OCI-LY7 (cell line): Measurements from ENCODE around the gene ABHD15. TPM values are rescaled to one million over a fixed set of nuclear protein-coding genes. Genes with fewer than 3 reads are reported as not detected.

Source experiments
- BruUV-seq: library from RNA; stranded (reverse); fragments of 400-500 nt; replicated peaks from 2 replicates; lab custom pipeline; 2021; lab: Mats Ljungman, UMichigan
- CTCF ChIA-PET: fragments of 300-600 bp; sonication (Branson Sonifier 250); formaldehyde crosslinking; loops from one replicate; lab custom pipeline; 2022; ENCODE audit warnings: antibody characterized with exemption; ENCODE audit not compliant: unreplicated experiment; lab: Charles Lee
- POLR2A ChIA-PET: fragments of 300-600 bp; sonication (Branson Sonifier 250); formaldehyde crosslinking; loops from one replicate; lab custom pipeline; 2022; ENCODE audit warnings: antibody characterized with exemption; lab: Charles Lee
- DNase-seq: peaks from one replicate; pipeline ENCODE4 v3.0.0-alpha.2; 2015; ENCODE audit warnings: low spot score
- H2AFZ ChIP-seq: fragments of 200-600 bp; sonication (generic), shearing (Covaris generic); 2 replicates; pipeline ENCODE4 v1.6.1; 2014; ENCODE audit warnings: mild to moderate bottlenecking, antibody characterized with exemption, low read length, moderate library complexity
- H3K27ac ChIP-seq: fragments of 200-600 bp; sonication (generic); 2 replicates; pipeline ENCODE4 v1.5.1; 2014; ENCODE audit warnings: mixed run types, low read depth, mild to moderate bottlenecking, moderate library complexity, low read length, inconsistent platforms; ENCODE audit not compliant: poor library complexity, severe bottlenecking
- H3K36me3 ChIP-seq: fragments of 200-600 bp; sonication (generic); 2 replicates; pipeline ENCODE4 v1.6.1; 2014; ENCODE audit warnings: mild to moderate bottlenecking, antibody characterized with exemption, low read length, moderate library complexity, mixed read lengths; ENCODE audit not compliant: insufficient read depth
- H3K4me1 ChIP-seq: fragments of 200-600 bp; sonication (generic); 2 replicates; pipeline ENCODE4 v1.5.1; 2014; ENCODE audit warnings: mild to moderate bottlenecking, low read length; ENCODE audit not compliant: insufficient read depth, poor library complexity, severe bottlenecking
- H3K4me2 ChIP-seq: fragments of 200-600 bp; sonication (generic); 2 replicates; pipeline ENCODE4 v1.6.1; 2014; ENCODE audit warnings: mild to moderate bottlenecking, low read length
- H3K4me3 ChIP-seq: fragments of 200-600 bp; sonication (generic); 2 replicates; pipeline ENCODE4 v1.5.1; 2014; ENCODE audit warnings: mild to moderate bottlenecking, low read depth, low read length; ENCODE audit not compliant: poor library complexity, severe bottlenecking
- H3K79me2 ChIP-seq: fragments of 200-600 bp; sonication (generic); 2 replicates; pipeline ENCODE4 v1.6.1; 2016; ENCODE audit warnings: low read depth, mild to moderate bottlenecking, low read length, moderate library complexity, mixed read lengths; ENCODE audit not compliant: insufficient read depth
- H3K9me2 ChIP-seq: fragments of 200-600 bp; sonication (generic); 2 replicates; pipeline ENCODE4 v1.6.1; 2016; ENCODE audit warnings: mild to moderate bottlenecking, low read length, mixed read lengths; ENCODE audit not compliant: insufficient read depth
- H3K9me3 ChIP-seq: fragments of 200-600 bp; sonication (generic); 2 replicates; pipeline ENCODE4 v1.6.1; 2014; ENCODE audit warnings: mild to moderate bottlenecking, mixed run types, low read length, mixed read lengths
- H4K20me1 ChIP-seq: fragments of 200-600 bp; sonication (generic); 2 replicates; pipeline ENCODE4 v1.6.1; 2014; ENCODE audit warnings: mild to moderate bottlenecking, antibody characterized with exemption, low read length, moderate library complexity, mixed read lengths; ENCODE audit not compliant: insufficient read depth
- EZH2phosphoT487 ChIP-seq: fragments of 200-600 bp; sonication (generic); IDR thresholded peaks from 2 replicates; pipeline ENCODE4 v1.6.1; 2018; ENCODE audit warnings: low read depth, borderline replicate concordance, mild to moderate bottlenecking, mixed run types, antibody characterized with exemption, low read length, moderate library complexity, mixed read lengths
- intact Hi-C: fragments of 100-400 bp; cut with micrococcal nuclease; formaldehyde crosslinking; loops from one replicate; pipeline ENCODE4 v1.10.0; 2022; ENCODE audit not compliant: unreplicated experiment
- total RNA-seq, 2 experiments: library from RNA; depleted of rRNA in 1 of 2; stranded (reverse); fragments of >200 nt in 1 of 2; shearing (Covaris generic) in 1 of 2; gene quantifications; 2 replicates each; pipeline ENCODE4 v1.2.3, GENCODE V29; 2014 to 2022
- TF ChIP-seq, protein P1 (sequence below): fragments of 200-600 bp; sonication (generic); conservative IDR thresholded peaks from 2 replicates; pipeline ENCODE4 v1.5.1; 2014; ENCODE audit warnings: mild to moderate bottlenecking, antibody characterized with exemption, low read length, moderate library complexity, mixed read lengths

Gene ABHD15
- total RNA-seq, 2 experiments from 2014 or later: 8.5 to 15.3 TPM

DNA sequence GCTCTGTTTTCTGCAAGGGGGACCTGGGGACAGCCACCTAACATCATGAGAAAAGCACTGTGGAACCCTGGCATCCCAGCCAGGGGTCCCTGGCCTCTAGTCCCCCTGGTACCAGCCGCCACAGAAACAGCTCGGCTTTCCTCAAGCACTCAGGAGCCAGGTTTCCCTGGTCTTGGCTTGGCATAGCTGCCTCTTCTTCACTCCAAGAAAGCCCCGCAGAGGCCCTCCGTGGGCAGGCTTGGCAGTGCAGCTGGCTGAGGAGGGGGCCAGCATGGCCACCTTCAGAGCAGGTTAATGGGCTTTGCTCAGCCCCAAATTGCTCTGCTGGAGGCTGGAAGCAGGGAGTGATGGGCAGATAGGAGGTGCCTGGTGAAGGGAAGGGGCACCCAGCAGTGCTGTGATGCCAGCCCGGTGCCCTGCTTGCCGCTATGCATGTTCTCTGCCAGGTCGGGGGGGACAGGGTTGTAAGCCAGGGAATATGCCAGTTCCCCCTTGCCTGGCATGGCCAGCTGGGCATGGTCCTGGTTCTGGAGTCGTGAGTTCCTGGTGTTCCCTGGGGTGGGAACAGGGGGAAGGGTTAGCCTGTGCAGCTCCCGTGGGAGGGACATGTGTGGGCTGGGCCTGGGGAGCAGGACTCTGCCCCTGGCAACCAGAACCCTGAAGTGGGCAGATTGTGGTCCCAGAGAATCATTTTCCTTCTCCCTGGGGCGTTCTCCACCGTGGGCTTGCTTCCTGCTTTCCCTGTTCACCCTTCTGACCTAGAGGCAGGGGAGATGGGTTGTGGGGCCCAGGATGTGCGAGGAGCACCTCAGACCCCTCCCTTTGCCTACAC, 29.3 kb upstream of the ABHD15 start:
- no peak for DNase-seq
- TF ChIP-seq EZH2phosphoT487: no peak
- TF ChIP-seq, protein P1, sequence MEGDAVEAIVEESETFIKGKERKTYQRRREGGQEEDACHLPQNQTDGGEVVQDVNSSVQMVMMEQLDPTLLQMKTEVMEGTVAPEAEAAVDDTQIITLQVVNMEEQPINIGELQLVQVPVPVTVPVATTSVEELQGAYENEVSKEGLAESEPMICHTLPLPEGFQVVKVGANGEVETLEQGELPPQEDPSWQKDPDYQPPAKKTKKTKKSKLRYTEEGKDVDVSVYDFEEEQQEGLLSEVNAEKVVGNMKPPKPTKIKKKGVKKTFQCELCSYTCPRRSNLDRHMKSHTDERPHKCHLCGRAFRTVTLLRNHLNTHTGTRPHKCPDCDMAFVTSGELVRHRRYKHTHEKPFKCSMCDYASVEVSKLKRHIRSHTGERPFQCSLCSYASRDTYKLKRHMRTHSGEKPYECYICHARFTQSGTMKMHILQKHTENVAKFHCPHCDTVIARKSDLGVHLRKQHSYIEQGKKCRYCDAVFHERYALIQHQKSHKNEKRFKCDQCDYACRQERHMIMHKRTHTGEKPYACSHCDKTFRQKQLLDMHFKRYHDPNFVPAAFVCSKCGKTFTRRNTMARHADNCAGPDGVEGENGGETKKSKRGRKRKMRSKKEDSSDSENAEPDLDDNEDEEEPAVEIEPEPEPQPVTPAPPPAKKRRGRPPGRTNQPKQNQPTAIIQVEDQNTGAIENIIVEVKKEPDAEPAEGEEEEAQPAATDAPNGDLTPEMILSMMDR: no peak
- H3K4me2 ChIP-seq: no peak overlapping the region
- no peaks in the 10 kb centered on the region for H3K9me3 ChIP-seq
- intact Hi-C loops: no loop called here
- no peak overlapping the region for H3K27ac ChIP-seq
- no TSS peak for BruUV-seq
- CTCF ChIA-PET: no interaction called here
- peaks cover 32% of the 10 kb centered on the region for H3K4me1 ChIP-seq
- no peaks in the 10 kb centered on the region for H3K36me3 ChIP-seq
- H3K9me2 ChIP-seq: no peaks in the 10 kb centered on the region
- POLR2A ChIA-PET: no interaction called here
- H2AFZ ChIP-seq: no peak overlapping the region
- peaks cover 11% of the 10 kb centered on the region; the same call in 1 of the 2 replicates for H4K20me1 ChIP-seq
- no peak overlapping the region for H3K4me3 ChIP-seq
- H3K79me2 ChIP-seq: peaks cover 7% of the 10 kb centered on the region; the same call in 1 of the 2 replicates

DNA sequence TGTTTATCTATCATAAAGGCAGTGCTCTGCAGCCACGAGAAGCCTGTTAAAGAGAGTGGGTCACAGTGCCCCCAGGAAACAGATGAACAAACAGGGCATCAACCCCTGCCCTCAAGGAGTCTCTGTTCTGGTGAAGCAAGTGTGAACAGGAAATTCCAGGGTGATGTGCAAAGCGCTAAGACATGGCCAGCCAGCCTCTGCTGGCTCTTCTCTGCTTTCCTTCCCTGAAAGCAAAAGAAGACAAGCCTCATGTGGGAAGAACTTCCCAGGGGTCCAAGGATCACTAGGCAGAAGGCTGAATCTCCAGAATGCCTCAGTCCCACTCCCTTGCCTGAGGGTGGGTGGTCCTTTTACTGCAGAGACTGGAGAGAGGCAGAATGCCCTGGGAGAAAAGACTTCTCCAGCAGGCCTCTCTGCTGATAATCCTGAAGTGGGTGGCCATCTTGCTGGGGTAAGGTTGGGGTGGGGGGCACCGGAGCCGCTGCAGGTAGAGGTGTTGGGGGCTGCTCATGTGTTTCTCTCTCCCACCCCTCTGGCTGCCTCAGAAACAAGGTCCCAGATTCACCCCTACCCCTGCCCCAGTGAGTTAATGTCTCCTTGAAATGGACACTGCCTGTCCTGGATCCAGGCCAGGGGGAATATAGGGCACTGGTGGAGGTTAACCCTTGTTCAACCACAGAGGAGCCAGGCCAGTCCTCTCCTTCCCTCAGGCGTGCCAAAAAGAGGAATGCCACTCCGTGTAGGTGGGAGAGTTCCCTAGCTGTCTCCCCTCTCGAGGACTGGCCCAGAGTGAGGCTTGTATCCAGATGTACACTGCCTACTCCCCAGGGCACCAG, 28.5 kb upstream of the ABHD15 start:
- Histone ChIP-seq H3K9me3 (no peaks in the 10 kb centered on the region), H3K79me2 (peaks cover 7% of the 10 kb centered on the region; the same call in 1 of the 2 replicates), H3K36me3 (no peaks in the 10 kb centered on the region), H4K20me1 (peaks cover 11% of the 10 kb centered on the region; the same call in 1 of the 2 replicates), H3K4me1 (peaks cover 34% of the 10 kb centered on the region), H3K9me2 (no peaks in the 10 kb centered on the region), H3K4me3 (no peak overlapping the region), H3K4me2 (peak overlapping the region; percentile 76; the same call in 1 of the 2 replicates), H2AFZ (no peak overlapping the region), H3K27ac (no peak overlapping the region)
- BruUV-seq: no TSS peak
- intact Hi-C loops: no loop called here
- no peak for DNase-seq
- ChIA-PET CTCF (no interaction called here), POLR2A (no interaction called here)
- no peak for TF ChIP-seq EZH2phosphoT487
- TF ChIP-seq, protein P1: no peak
